GM18505 (cell line): Measurements from ENCODE around the gene DPY19L3.

ENCODE experiments used
- ATAC-seq: cut with Tn5 transposase; IDR thresholded peaks from one replicate; pipeline ENCODE4 v1.9.1; 2021; ENCODE audit not compliant: unreplicated experiment
- POLR2A ChIP-seq: IDR thresholded peaks from 4 replicates; pipeline ENCODE4 v1.6.1; 2011; ENCODE audit warnings: borderline replicate concordance; ENCODE audit not compliant: insufficient read depth, insufficient read length; ENCODE audit errors: extremely low read depth

DPY19L3 gene, protein sequence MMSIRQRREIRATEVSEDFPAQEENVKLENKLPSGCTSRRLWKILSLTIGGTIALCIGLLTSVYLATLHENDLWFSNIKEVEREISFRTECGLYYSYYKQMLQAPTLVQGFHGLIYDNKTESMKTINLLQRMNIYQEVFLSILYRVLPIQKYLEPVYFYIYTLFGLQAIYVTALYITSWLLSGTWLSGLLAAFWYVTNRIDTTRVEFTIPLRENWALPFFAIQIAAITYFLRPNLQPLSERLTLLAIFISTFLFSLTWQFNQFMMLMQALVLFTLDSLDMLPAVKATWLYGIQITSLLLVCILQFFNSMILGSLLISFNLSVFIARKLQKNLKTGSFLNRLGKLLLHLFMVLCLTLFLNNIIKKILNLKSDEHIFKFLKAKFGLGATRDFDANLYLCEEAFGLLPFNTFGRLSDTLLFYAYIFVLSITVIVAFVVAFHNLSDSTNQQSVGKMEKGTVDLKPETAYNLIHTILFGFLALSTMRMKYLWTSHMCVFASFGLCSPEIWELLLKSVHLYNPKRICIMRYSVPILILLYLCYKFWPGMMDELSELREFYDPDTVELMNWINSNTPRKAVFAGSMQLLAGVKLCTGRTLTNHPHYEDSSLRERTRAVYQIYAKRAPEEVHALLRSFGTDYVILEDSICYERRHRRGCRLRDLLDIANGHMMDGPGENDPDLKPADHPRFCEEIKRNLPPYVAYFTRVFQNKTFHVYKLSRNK

GRCh38 chr19:32405431-32406160, at the start of gene DPY19L3:
Gene DPY19L3, plus strand, starts transcription at chr19:32405770. Its CDS starts 2,484 bp downstream, at chr19:32408254.
- peak; percentile 94 for ATAC-seq

DNA sequence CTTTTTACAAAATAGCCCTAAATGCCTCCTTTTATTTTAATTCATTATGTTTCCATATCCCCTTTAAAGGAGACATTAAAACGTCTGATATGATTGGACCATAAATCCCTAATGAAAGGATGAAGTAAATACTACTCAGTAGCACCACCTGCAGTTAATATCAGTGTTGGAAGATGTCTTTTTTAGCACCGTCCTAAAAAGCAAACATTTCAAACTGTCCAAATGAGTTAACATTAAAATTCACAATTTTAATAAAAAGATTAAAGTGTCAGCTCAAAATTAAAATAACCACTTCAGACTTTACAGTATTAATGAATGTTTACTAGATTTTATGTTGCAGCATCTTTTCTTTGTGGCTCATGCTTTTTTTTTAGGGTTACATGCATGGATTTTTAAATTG, 47.9 kb upstream of the DPY19L3 start:
- ATAC-seq, result no peak
- no peak for TF ChIP-seq POLR2A

More at GRCh38 chr19:32405431-32406160, at the start of gene DPY19L3:
- TF ChIP-seq POLR2A, result peak; percentile 99

DNA sequence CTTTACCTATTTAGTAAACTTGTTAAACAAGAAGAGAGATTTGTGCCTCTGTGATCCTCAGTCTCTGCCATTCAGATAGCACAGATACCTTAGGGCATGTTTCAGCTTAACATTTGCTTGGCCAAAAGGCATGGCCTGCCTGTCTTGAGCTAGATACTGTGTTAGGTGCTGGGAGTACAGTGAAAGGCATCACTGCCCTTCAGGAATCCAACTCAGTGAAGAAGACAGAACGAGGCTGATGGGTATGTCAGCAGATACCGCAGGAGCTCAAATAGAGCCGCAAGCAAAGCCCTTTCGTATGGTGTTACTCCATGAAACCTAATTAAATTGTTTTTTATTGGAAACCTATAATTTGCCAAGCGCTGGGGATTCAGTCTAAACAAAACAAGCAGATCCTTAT, 47.2 kb upstream of the DPY19L3 start:
- ATAC-seq, result no peak
- TF ChIP-seq POLR2A, result no peak

- TF ChIP-seq POLR2A, result no peak
- ATAC-seq, result no peak
Observed at GRCh38 chr19:32359581-32359980, 46.0 kb upstream of the DPY19L3 start.

DNA sequence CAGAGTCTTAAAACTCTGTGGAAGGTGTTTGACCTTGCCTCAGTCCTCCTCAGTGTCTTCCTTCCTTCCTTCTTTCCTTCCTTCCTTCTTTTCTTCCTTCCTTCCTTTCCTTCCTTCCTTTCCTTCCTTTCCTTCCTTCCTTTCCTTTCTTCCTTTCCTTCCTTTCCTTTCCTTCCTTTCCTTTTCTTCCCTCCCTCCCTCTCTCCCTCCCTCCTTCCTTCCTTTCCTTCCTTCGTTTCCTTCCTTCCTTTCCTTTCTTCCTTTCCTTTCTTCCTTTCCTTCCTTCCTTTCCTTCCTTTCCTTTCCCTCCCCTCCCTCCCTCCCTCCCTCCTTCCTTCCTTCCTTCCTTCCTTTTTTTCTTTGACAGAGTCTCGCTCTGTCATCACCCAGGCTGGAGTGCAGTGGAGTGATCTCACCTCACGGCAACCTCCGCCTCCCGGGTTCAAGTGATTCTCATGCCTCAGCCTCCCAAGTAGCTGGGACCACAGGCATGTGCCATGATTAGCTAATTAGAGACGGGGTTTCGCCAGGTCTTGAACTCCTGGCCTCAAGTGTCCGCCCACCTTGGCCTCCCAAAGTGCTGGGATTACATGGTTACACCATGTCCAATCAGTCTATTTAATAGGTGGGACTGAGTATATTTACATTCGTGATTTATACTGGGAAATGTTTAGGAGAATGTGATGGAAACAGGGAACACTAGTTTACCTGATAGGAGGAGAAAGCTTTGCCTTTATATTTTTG, 43.8 kb upstream of the DPY19L3 start:
- no peak for TF ChIP-seq POLR2A
- ATAC-seq, result no peak

- no peak for TF ChIP-seq POLR2A
Observed at GRCh38 chr19:32362318-32362691, 43.3 kb upstream of the DPY19L3 start.

GRCh38 chr19:32363175-32363574, 42.4 kb upstream of the DPY19L3 start:
- no peak for TF ChIP-seq POLR2A
- ATAC-seq, result no peak

More at GRCh38 chr19:32362318-32362691, 43.3 kb upstream of the DPY19L3 start:
- ATAC-seq, result no peak

GRCh38 chr19:32363632-32364031, 41.9 kb upstream of the DPY19L3 start:
- ATAC-seq, result no peak
- TF ChIP-seq POLR2A, result no peak

DNA sequence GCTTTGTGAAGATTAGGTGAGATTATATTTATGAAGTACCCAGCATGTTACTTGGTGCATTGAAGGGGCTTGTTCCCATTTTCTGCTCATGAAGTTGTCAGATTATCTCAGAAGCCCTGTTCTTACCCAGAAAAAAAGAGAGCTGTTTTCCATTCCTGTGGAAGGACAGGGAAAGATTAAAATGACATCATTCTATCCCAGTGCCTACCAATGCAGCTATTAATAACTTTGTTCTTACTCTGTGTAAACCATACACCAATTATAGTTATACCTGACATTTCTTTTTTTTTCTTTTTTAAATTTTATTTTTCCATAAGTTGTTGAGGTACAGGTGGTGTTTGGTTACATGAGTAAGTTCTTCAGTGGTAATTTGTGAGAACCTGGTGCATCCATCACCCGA, 41.5 kb upstream of the DPY19L3 start:
- no peak for TF ChIP-seq POLR2A
- ATAC-seq, result no peak

- ATAC-seq, result no peak
- no peak for TF ChIP-seq POLR2A
Observed at GRCh38 chr19:32367063-32367462, 38.5 kb upstream of the DPY19L3 start.

DNA sequence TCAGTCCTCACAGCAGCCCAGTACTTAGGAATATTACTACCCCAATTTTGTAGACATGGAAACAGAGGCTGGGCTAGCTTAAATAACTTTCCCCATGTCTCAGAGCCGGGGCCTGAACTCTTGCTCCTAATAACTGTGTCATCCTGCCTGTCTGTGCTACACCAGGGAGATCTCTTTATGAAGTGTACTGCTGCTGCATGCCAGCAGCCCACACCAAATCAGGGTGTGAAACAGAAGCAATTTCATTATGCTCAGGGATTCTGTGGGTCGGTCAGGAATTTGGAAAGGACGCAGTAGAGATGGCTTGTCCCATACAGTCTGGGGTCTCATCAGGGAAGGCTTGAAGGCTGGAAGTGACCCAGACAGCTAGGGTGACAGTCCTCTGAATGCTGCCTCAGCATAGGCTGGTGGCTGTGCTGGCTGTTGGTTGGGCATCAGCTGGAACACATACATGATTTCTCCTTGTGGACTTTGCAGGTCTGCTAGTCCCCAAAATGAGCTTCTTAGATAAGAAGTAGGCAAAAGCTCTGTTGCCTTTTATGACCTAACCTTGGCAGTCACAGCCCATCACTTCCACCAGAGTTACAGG, 37.5 kb upstream of the DPY19L3 start:
- no peak for TF ChIP-seq POLR2A
- no peak for ATAC-seq

DNA sequence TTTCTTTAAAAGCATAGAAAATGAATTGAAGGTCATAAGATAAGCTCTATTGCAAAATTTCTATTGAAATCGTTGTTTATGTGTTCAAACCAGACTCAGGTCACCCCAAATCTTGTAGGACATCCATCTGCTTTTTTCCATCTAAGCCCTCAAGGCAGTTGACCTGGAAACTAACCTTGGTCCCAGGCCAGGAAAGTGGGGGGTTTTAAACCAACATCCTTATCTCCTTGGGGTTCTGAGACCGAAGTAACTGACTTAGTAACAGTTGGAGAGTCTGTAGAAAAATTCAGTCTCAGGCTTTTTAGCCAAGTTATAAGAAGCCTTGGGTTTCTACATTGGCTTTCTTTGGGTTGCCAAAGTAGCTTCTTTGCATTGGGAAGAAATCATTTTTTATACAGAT, 36.8 kb upstream of the DPY19L3 start:
- TF ChIP-seq POLR2A, result no peak
- ATAC-seq, result no peak
